DND-41 (cell line): Measurements from ENCODE around the gene CTNNBL1.

ENCODE experiments used
- EZH2 ChIP-seq: IDR thresholded peaks from 3 replicates; pipeline ENCODE4 v1.6.1; 2012; ENCODE audit warnings: borderline replicate concordance, low read depth, mild to moderate bottlenecking, moderate library complexity, low read length, inconsistent platforms; ENCODE audit not compliant: severe bottlenecking
- TF ChIP-seq, protein P1 (sequence below): IDR thresholded peaks from 2 replicates; pipeline ENCODE4 v1.5.1; 2012; ENCODE audit warnings: borderline replicate concordance, low read length, moderate library complexity, mild to moderate bottlenecking; ENCODE audit not compliant: poor library complexity, severe bottlenecking; ENCODE audit errors: extremely low read depth

DNA sequence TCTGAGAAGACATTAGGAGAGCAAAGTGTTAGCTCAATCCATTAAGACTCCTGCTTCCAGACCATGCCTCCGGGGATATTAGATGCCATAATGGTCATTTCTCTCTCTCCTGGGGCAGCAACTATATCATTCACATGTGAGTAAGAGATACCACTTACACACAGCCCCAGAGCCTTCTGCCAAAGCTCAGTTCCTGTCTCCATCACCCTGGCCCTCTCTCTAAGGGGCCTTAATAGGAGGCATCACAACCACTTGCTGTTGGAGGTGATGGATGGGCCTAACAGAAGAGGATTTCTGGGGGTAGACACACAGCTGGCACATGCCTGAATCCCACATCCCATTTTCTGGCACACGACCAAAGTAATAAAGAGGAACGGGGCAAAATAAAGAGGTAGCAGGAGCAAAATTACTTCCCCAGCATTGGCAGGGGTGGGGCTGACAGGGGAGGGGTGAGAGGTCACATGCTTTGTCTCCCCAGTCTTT, 175.1 kb downstream of the CTNNBL1 start:
- TF ChIP-seq, protein P1, sequence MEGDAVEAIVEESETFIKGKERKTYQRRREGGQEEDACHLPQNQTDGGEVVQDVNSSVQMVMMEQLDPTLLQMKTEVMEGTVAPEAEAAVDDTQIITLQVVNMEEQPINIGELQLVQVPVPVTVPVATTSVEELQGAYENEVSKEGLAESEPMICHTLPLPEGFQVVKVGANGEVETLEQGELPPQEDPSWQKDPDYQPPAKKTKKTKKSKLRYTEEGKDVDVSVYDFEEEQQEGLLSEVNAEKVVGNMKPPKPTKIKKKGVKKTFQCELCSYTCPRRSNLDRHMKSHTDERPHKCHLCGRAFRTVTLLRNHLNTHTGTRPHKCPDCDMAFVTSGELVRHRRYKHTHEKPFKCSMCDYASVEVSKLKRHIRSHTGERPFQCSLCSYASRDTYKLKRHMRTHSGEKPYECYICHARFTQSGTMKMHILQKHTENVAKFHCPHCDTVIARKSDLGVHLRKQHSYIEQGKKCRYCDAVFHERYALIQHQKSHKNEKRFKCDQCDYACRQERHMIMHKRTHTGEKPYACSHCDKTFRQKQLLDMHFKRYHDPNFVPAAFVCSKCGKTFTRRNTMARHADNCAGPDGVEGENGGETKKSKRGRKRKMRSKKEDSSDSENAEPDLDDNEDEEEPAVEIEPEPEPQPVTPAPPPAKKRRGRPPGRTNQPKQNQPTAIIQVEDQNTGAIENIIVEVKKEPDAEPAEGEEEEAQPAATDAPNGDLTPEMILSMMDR: no peak
- TF ChIP-seq EZH2: no peak
